Measurements from ENCODE around the gene JPH4.

Gene JPH4

GRCh38 chr14:23563473-23564180 is 15.0 kb downstream of the JPH4 start:
- DNase-seq (ENCODE audit: low spot score), result no peak

GRCh38 chr14:23562822-23563472 is 15.6 kb downstream of the JPH4 start:
- peak; percentile 67 for DNase-seq (ENCODE audit: low spot score)

- no peak for DNase-seq (ENCODE audit: low spot score)
These were observed 16.4 kb downstream of the JPH4 start for GRCh38 chr14:23561873-23562821.

GRCh38 chr14:23561259-23561658 is 17.3 kb downstream of the JPH4 start:
- no peak for DNase-seq (ENCODE audit: low spot score)

- DNase-seq (ENCODE audit: low spot score), result no peak
These were observed 18.6 kb downstream of the JPH4 start for GRCh38 chr14:23559926-23560520.

GRCh38 chr14:23559010-23559925 is 19.3 kb downstream of the JPH4 start:
- DNase-seq (ENCODE audit: low spot score), result peak; percentile 64

- no peak for DNase-seq (ENCODE audit: low spot score)
These were observed 20.1 kb downstream of the JPH4 start for GRCh38 chr14:23558346-23559009.

- no peak for DNase-seq (ENCODE audit: low spot score)
These were observed 20.6 kb downstream of the JPH4 start for GRCh38 chr14:23557946-23558345.

- DNase-seq (ENCODE audit: low spot score), result no peak
These were observed 21.1 kb downstream of the JPH4 start for GRCh38 chr14:23557521-23557920.

GRCh38 chr14:23556700-23557440 is 21.7 kb downstream of the JPH4 start:
- no peak for DNase-seq (ENCODE audit: low spot score)

- peak; percentile 88 for DNase-seq (ENCODE audit: low spot score)
These were observed 22.5 kb downstream of the JPH4 start, which contains the start of gene THTPA for GRCh38 chr14:23555882-23556699. THTPA (plus strand) TSS chr14:23556271; CDS start chr14:23556758, 487 bp downstream.

- no peak for DNase-seq (ENCODE audit: low spot score)
These were observed 23.1 kb downstream of the JPH4 start for GRCh38 chr14:23555533-23555881.

- DNase-seq (ENCODE audit: low spot score), result peak; percentile 88
These were observed 27.1 kb downstream of the JPH4 start, which contains the start of gene ZFHX2 for GRCh38 chr14:23551266-23552028. ZFHX2 (minus strand) TSS chr14:23551765; CDS start chr14:23535325, 16,440 bp downstream.

- peak; percentile 33 for DNase-seq (ENCODE audit: low spot score)
These were observed 27.8 kb downstream of the JPH4 start for GRCh38 chr14:23550812-23551265.

- no peak for DNase-seq (ENCODE audit: low spot score)
These were observed 28.3 kb downstream of the JPH4 start for GRCh38 chr14:23550131-23550811.

- no peak for DNase-seq (ENCODE audit: low spot score)
These were observed 30.0 kb downstream of the JPH4 start for GRCh38 chr14:23548351-23549318.

Measured in iPS-NIHi11 (cell line).